ENCODE data around the gene LPCAT3.

The LPCAT3 gene

GRCh38 chr12:6928022-6928702 lies 90.1 kb downstream of the LPCAT3 start:
- H3K4me1 ChIP-seq (ENCODE audit: insufficient read depth, low read length): peaks cover 33% of the 10 kb centered on the region; the same call in 1 of the 2 replicates
- peak overlapping the region; percentile 97 for H3K4me3 ChIP-seq (ENCODE audit: low read length)
- peak overlapping the region; percentile 53 for H3K27ac ChIP-seq (ENCODE audit: low read length)
- no peaks in the 10 kb centered on the region for H3K9me3 ChIP-seq (ENCODE audit: insufficient read depth, low read depth, low read length)
- H3K9ac ChIP-seq (ENCODE audit: low read depth, low read length): peak overlapping the region; percentile 90
- peaks cover 29% of the 10 kb centered on the region; the same call in 1 of the 2 replicates for H3K36me3 ChIP-seq (ENCODE audit: insufficient read depth, low read depth, low read length)
- no peaks in the 10 kb centered on the region for H3K27me3 ChIP-seq (ENCODE audit: insufficient read depth, low read length)

- no peaks in the 10 kb centered on the region for H3K27me3 ChIP-seq (ENCODE audit: insufficient read depth, low read length)
Measured at GRCh38 chr12:6927379-6928021, 90.8 kb downstream of the LPCAT3 start, which contains the start of gene ATN1. Gene ATN1, plus strand, starts transcription at chr12:6927959. Its CDS starts 6,043 bp downstream, at chr12:6934002.

More at GRCh38 chr12:6927379-6928021, 90.8 kb downstream of the LPCAT3 start, which contains the start of gene ATN1:
- Histone ChIP-seq H3K36me3 (ENCODE audit: insufficient read depth, low read depth, low read length) (peaks cover 29% of the 10 kb centered on the region), H3K9ac (ENCODE audit: low read depth, low read length) (peak within 1 kb of the TSS; percentile 90), H3K27ac (ENCODE audit: low read length) (peak within 1 kb of the TSS; percentile 64), H3K4me1 (ENCODE audit: insufficient read depth, low read length) (peaks cover 33% of the 10 kb centered on the region; the same call in 1 of the 2 replicates), H3K9me3 (ENCODE audit: insufficient read depth, low read depth, low read length) (no peaks in the 10 kb centered on the region), H3K4me3 (ENCODE audit: low read length) (peak within 1 kb of the TSS; percentile 97)

Measured in iPS-20b (cell line).